Stimulated activated naive CD8-positive, alpha-beta T cell treated with anti-CD3 and anti-CD28 coated beads, Interleukin-15, Interleukin-2, amounts not matched to agents 100 ng/mL and 50 ng/mL, for 24 hours (primary cell): ENCODE results near the gene AGER.
"Not testable (repeated sequence)": the region's sequence is repeated elsewhere in the genome, so short reads cannot be mapped to it uniquely, and the experiment has no call there.

ENCODE experiments used
- H3K27ac Mint-ChIP-seq: one replicate; pipeline ENCODE4 v1.8.0; 2021; ENCODE audit warnings: mild to moderate bottlenecking, mixed read lengths
- H3K27me3 Mint-ChIP-seq: one replicate; pipeline ENCODE4 v1.8.0; 2021; ENCODE audit warnings: mixed read lengths
- H3K36me3 Mint-ChIP-seq: one replicate; pipeline ENCODE4 v1.8.0; 2021; ENCODE audit warnings: low read depth, mixed read lengths
- H3K4me1 Mint-ChIP-seq: one replicate; pipeline ENCODE4 v1.8.0; 2021; ENCODE audit warnings: low read depth, mixed read lengths
- H3K4me3 Mint-ChIP-seq: one replicate; pipeline ENCODE4 v1.8.0; 2021; ENCODE audit warnings: mild to moderate bottlenecking, mixed read lengths
- H3K9me3 Mint-ChIP-seq: one replicate; pipeline ENCODE4 v1.8.0; 2021; ENCODE audit warnings: mixed read lengths

The AGER gene

DNA sequence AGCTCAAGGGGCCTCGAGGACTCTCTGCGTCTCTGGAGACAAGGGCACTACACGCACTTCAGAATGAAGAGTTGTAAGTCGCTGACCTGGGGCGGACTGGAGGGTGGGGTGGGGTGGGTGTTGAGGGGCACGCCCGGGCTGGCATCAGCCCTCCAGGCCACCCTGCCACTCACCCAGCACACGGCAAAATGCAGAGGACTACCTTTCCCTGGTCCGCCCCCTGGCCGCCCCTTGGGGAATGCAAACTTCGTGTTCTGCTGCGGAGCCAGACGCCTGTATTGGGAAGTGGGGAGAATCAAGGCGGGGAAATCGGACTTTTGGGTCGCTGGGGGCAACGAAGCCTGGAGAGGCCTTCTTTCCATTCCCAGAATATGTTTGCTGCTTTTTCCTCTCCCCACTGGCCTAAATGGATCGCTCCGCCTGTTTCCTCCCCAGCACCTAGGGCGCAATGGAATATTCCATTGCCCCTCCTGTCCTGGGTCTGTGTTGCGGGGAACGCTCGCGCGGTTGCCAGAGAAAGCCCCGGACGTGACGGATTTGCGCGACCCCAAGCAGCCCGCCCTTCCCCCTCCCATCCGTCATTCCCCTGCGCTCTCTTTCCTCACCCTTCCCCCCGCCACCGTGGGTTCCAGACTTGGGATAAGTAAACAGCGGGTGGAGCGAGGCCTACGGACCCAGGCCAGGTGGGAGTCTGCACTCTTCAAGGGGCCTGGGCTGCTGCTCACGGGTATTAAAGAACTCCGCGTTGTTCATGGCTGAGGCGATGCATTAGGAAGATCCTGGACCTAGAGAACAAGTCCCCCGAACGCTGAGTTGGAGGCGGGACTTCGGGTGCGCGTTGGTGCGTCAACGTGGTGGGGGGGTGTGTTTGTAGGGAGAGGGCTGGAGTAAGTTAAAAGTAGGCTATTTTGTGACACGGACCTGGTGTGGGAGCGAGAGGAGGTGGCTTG, 30.2 kb downstream of the AGER start, which contains the start of gene PPT2:
Gene PPT2, plus strand, starts transcription at position 578 of the 950 bp plus-strand sequence. CDS start 454 bp downstream, outside the sequence.
- peak within 1 kb of the TSS; percentile 91 for H3K27ac Mint-ChIP-seq
- peaks cover 20% of the 10 kb centered on the region for H3K27me3 Mint-ChIP-seq
- H3K9me3 Mint-ChIP-seq = no peaks in the 10 kb centered on the region
- peaks cover 54% of the 10 kb centered on the region for H3K4me1 Mint-ChIP-seq
- peak within 1 kb of the TSS; percentile 95 for H3K4me3 Mint-ChIP-seq
- peaks cover 20% of the 10 kb centered on the region for H3K36me3 Mint-ChIP-seq

DNA sequence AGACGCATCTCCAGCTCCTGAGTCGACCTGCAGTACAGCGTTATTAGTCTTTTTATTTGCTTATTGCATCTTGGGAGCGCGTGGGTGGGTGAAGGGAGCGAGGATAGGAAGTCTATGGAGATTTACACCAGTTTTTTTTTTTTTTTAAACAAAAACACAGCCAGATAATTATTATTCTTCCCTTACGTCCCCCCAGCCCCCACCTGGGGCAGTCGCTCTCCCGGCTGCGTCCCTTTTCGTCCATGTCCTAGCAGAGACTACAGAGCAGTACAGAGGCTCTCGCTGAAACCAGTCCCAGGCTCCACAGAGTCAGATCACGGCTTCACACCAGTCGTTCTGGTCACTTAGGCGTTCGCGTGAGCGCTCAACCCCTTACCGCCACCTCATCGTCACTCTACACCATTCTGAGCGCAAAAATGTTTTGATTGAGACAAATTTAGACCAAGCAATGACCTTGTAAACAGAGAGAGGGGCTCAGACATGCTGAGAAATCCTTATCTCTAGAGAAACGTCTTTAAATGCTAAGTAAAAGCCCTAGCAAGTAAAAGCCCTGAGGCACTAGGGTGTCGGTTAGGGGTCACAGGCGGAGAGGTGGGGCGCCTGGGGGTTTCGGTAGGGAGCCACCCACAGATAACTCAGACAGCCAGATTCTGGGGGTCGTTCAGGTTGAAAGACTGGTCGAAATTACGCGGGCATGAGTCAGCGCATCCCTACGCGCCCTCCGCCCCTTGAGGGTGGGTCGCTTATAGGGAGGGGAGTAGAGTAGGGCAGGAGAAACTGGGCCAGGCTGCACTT, 31.1 kb downstream of the AGER start:
- no peaks in the 10 kb centered on the region for H3K9me3 Mint-ChIP-seq
- peaks cover 27% of the 10 kb centered on the region for H3K27me3 Mint-ChIP-seq
- H3K27ac Mint-ChIP-seq = peak overlapping the region; percentile 91

DNA sequence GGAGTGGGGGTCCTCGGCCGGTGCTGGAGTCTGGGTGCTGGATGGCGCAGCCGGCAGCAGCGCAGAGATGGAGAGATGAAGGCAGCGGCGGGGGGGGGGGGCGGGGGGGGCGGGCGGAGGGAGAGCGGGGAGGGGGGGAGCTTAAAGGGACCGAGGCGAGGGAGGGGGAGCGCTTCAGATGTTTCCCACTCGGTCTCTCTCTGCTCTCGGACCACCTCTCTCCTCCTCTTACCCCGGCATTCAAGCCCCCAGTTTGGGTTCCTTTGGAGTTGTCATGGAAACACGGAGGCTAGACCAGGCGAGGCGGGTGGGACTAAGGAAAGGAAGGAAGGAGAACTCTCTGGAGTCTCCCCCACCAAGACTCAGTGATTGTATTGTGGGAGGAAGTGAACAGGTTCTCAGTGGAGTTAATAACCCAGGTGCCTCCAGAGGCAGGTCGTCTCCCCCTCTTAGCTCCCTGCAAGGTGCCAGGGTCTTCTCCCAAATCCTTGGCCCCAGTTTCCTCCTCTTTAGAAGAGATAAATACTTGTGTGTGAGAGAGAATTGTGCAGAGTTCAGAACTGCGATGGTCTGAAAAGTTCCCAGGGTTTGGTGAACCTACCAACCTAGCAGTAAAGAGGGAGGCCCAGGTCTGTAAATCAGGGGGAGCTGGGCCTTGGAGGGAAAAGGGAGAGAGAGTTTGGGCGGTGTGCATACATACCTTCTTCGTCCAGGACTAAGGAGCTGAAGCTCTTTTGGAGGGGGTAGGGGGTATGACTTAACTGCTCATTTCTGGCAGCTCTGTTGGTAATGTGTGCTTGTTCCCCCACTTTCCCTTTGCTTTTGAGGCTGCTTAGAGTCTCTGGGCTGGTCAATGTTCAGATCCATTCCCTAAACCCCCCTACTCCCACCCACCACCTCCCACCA, 31.9 kb downstream of the AGER start, which contains the start of gene PRRT1:
Gene PRRT1, minus strand, starts transcription at position 77 of the 906 bp plus-strand sequence. CDS start 112 bp downstream, outside the sequence.
- peaks cover 65% of the 10 kb centered on the region for H3K4me1 Mint-ChIP-seq
- H3K27ac Mint-ChIP-seq = peak within 1 kb of the TSS; percentile 91
- no peaks in the 10 kb centered on the region for H3K9me3 Mint-ChIP-seq
- peaks cover 6% of the 10 kb centered on the region for H3K36me3 Mint-ChIP-seq
- H3K4me3 Mint-ChIP-seq = peak within 1 kb of the TSS; percentile 95
- peaks cover 29% of the 10 kb centered on the region for H3K27me3 Mint-ChIP-seq

More for the DNA sequence above, 31.1 kb downstream of the AGER start:
- peak overlapping the region; percentile 95 for H3K4me3 Mint-ChIP-seq
- peaks cover 62% of the 10 kb centered on the region for H3K4me1 Mint-ChIP-seq
- H3K36me3 Mint-ChIP-seq = peaks cover 12% of the 10 kb centered on the region

DNA sequence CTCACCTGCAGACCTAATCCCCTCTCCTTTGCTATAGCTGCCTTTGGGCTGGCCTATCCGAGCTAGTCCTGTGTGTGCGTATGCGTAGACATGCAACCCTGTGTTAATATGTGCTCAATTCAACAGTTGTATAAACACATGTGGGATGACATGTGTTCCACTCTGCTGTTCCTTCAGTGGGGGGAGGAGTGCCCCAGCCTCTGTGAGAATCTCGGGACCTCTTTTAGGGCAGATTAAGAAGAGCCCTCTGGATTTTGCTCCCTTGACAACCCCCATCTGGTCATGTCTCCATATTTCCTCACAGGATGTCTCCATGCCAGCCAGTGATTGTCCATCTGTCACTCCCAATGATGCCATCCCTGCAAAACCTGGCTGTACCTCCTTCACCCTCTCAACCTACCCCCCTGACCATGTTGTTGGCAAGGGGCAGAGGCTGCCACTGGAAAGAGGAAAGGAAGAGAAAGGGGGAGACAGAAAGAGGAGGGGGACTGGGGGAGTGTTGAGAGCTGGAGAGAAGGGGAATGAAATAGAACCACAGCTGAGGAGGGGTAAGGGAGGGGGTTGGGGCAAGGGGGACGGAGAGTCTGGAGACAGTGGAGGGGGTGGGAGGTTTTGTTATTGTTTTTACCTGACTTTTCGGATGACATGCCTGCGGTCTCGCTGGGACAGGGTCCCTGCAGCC, 32.7 kb downstream of the AGER start:
- H3K4me1 Mint-ChIP-seq = peaks cover 65% of the 10 kb centered on the region
- peaks cover 6% of the 10 kb centered on the region for H3K36me3 Mint-ChIP-seq
- peak overlapping the region; percentile 29 for H3K4me3 Mint-ChIP-seq
- H3K27ac Mint-ChIP-seq = peak overlapping the region; percentile 22
- no peaks in the 10 kb centered on the region for H3K9me3 Mint-ChIP-seq
- peaks cover 35% of the 10 kb centered on the region for H3K27me3 Mint-ChIP-seq

DNA sequence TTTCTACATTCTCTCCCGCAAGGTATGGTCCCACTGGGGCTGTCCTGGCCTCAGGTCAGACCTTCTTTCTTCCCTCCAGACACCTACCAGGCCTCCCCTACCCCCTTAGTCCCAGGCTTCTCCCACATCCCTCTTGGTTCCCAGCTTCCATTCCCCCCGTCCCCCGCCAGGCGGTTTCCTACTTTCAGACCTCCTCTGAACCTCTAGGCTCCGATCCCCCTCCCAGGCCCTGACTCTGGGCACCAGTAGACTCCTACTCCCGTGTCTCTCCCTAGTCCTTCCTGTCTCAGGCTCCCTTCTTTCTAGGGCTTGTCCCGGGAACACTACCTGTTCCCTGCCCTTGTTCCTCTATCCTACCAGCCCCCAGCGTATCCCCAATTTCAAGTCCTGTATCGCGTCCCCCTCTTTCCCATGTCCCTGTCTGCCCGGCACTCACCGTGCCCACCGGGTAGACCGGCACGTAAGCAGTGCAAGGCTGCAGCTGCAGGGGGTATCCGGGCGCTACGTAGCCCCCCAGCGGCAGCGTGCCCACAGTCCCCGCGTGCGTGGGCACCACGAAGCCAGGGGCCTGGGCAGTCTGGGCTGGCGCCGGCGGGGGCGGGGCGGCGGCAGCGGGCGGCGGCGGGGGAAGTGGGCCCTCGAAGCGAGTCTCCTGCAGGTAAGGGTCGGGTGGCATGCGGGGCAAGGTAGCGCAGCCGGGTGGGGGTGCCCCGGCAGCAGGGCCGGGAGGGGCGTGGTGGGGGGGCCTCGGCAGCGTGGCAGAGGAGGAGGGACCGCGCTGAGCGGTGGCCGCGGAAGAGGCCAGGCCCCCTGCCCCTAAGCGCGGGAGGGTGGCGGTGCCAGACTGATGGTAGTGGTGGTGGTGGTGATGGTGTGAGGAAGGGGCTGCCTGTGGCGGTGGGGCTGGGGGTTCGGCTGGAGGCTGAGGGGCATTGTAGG, 33.9 kb downstream of the AGER start:
- peaks cover under 1% of the 10 kb centered on the region for H3K36me3 Mint-ChIP-seq
- H3K9me3 Mint-ChIP-seq = no peaks in the 10 kb centered on the region
- peaks cover 36% of the 10 kb centered on the region for H3K27me3 Mint-ChIP-seq
- no peak overlapping the region for H3K4me3 Mint-ChIP-seq
- H3K27ac Mint-ChIP-seq = no peak overlapping the region
- H3K4me1 Mint-ChIP-seq = peaks cover 58% of the 10 kb centered on the region

DNA sequence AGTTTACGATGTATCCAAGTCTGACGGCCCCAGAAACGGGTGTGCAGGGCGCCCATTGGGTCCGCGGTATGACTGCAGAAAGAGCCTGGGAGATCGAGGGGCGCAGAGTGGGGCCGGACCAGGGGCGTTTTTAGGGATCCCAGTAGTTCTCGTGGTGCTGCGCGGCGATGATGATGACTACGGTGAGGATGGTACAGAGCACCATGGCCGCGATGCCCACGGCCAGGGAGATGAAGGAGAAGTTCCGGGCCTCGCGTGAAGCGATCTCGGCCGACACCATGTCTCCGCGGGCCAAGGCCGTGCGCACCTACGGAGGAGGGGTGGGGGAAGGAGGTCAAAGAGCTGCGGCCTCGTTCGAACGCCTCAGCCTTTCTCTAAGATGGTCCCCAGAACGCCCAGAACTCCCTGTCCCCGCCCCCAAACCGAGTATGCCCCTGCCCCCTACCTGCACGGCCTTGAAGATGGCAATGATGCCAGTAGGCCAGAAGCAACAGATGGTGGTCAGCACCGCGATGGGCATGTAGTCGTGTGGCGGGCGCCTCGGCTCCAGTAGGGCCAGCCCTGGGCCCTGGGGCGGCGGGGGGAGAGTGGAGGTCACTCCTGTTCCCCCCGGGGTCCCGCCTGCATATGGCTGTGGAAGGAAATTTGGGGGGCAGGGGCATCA, 34.8 kb downstream of the AGER start:
- H3K4me1 Mint-ChIP-seq = peaks cover 48% of the 10 kb centered on the region
- peaks cover 36% of the 10 kb centered on the region for H3K27me3 Mint-ChIP-seq
- H3K9me3 Mint-ChIP-seq = no peaks in the 10 kb centered on the region
- H3K27ac Mint-ChIP-seq = no peak overlapping the region
- peak overlapping the region; percentile 77 for H3K4me3 Mint-ChIP-seq
- H3K36me3 Mint-ChIP-seq = no peaks in the 10 kb centered on the region

DNA sequence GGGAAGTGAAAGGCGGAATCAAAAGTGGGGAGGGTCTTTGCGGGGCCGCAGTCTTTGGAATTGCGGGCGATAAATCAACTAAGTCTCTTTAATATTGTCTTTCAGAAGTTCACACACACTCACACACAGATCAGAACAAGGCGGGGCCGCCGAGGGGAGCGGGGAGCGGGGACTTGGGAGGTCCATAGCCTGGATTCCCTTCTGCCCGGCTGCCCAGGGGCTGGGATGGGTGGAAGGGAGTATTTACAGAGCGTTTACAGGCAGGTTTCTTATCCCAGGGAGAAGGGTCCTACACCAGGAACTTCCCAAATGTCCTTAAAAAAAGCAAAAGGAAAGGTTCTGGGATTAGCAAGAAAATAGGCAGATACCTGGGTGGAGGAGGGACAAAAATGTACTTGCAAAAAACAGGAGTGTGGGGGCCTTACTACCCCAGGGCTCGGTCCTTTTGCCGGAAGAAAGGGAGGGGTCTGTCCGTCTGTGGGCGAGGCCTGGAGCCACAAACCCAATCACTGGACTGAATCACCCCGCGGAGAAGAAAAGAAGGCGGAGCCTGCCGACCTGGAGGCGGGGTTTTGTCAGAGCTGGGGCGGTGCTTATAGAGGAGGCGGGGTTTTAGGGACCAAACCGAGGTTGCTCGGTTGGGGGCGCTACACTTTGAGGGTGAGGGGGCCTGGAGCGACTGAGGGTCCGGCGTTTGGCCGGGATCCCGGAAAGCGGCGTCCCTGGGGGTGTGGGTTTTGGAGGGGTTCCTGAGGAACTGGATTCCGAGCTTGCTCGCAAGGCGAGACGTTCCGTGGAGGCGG, 35.6 kb downstream of the AGER start:
- no peaks in the 10 kb centered on the region for H3K9me3 Mint-ChIP-seq
- H3K4me1 Mint-ChIP-seq = peaks cover 46% of the 10 kb centered on the region
- H3K27ac Mint-ChIP-seq = no peak overlapping the region
- H3K4me3 Mint-ChIP-seq = peak overlapping the region; percentile 77
- H3K36me3 Mint-ChIP-seq = no peaks in the 10 kb centered on the region
- H3K27me3 Mint-ChIP-seq = peaks cover 36% of the 10 kb centered on the region

DNA sequence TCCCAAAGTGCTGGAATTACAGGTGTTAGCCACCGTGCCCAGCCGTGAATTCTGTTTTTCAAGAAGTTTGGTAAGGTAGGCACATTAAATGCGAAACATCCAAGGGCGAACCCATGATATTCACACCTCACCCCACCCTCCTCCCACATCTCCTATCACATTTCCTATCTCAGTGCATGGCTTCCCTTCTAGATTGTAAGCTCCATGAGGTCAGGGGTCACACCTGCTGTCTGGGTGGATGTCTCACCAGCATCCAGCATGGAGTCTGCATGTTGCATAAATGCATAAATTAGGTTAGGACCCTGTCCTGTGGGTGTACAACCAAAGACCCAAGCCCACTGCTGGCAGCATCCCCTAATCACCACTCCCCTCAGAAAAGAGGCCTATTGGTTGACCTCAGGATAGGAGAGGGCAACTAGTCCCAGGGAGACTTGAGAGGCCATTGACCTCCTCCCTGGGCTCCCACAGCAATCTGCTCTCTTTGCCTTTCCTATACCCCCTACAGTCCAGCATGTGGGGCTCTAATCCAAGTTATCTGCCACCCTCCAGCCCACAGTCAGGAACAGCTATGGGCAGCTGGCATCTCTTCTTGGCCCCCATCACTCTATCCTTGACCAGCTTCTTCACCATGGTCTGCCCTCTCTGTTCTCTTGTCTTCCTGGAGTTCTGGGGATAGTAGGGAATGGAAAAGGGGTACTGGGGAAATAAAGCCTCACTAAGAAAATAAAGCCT, 36.5 kb downstream of the AGER start:
- Mint-ChIP-seq H3K9me3 (no peaks in the 10 kb centered on the region), H3K4me1 (peaks cover 37% of the 10 kb centered on the region), H3K27ac (no peak overlapping the region), H3K36me3 (no peaks in the 10 kb centered on the region), H3K4me3 (no peak overlapping the region), H3K27me3 (peaks cover 31% of the 10 kb centered on the region)

DNA sequence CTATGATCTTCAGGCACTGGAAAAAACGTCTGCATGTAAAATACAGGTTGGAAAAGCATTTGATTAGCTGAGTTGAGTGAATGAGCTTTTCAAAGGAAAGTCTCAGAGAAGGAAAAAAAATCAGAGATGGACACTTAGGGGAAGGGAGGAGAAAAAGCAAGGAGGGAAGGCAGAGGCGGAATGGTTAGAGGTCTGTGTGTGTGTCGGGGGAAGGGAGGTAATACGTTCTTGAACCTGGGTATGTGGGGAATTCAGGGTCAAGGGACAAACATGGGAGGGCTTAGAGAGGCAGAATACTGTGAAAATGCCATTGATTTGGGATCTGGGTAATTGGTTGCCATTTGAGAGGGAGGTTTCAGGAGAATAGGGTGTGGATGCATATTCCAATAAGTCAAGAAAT, 37.4 kb downstream of the AGER start:
- no peaks in the 10 kb centered on the region for H3K36me3 Mint-ChIP-seq
- H3K27me3 Mint-ChIP-seq = peaks cover 31% of the 10 kb centered on the region
- H3K4me1 Mint-ChIP-seq = peaks cover 30% of the 10 kb centered on the region
- no peak overlapping the region for H3K4me3 Mint-ChIP-seq
- H3K27ac Mint-ChIP-seq = no peak overlapping the region
- H3K9me3 Mint-ChIP-seq = no peaks in the 10 kb centered on the region

DNA sequence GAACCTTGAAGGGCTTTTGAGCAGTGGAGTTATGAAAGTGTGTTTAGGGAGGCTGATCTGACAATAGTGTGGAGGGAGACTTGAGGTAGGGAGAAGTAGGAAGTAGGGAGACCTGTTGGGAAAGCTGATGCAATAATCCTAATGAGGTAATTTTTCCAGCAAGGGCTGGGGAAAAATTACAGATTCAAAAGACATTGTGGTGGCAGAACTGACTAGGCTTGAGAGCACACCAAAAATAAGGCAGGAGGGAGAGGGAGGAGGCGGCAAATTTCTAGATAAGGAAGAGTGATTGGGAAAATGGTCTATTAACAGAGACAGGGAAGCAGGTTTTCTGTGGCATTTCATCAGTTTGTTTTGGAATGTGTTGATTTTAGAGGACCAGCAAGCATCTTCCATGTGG, 37.8 kb downstream of the AGER start:
- Mint-ChIP-seq H3K27me3 (peaks cover 31% of the 10 kb centered on the region), H3K36me3 (no peaks in the 10 kb centered on the region), H3K9me3 (no peaks in the 10 kb centered on the region), H3K4me1 (peaks cover 28% of the 10 kb centered on the region), H3K27ac (peak overlapping the region; percentile 2), H3K4me3 (no peak overlapping the region)

DNA sequence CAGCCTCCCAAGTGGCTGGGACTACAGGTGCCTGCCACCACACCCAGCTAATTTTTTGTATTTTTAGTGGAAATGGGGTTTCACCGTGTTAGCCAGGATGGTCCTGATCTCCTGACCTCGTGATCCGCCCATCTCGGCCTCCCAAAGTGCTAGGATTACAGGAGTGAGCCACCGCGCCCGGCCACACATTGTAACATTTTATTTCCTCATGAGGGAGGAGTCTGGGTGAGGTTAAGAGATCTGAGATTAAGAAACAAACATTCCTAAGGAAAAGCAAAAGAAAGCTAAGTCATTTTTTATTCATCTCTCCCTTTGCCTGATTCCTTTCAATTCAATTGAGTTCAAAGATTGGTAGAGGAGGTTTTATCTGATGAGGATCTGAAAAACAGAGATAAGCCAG, 39.8 kb downstream of the AGER start:
- H3K36me3 Mint-ChIP-seq, H3K4me3 Mint-ChIP-seq, H3K27ac Mint-ChIP-seq, H3K9me3 Mint-ChIP-seq: not testable (repeated sequence)
- H3K4me1 Mint-ChIP-seq = peaks cover 15% of the 10 kb centered on the region
- peaks cover 24% of the 10 kb centered on the region for H3K27me3 Mint-ChIP-seq
